IMR-90 (cell line): ENCODE results near the gene HCN4. TPM values are rescaled to one million over a fixed set of nuclear protein-coding genes. Genes with fewer than 3 reads are reported as not detected.

Experiments used
- ATAC-seq: fragments of 200-7000 bp; cut with Tn5 transposase; 2 replicates; pipeline ENCODE4 v1.9.1; 2020; ENCODE audit warnings: low read depth, mild to moderate bottlenecking, moderate library complexity
- BruUV-seq: library from RNA; stranded (reverse); fragments of 400-500 nt; replicated peaks from 2 replicates; lab custom pipeline; 2021; lab: Mats Ljungman, UMichigan
- CTCF ChIA-PET: fragments of 300-600 bp; formaldehyde crosslinking; extraction: SDS; loops from one replicate; lab custom pipeline; 2021; ENCODE audit warnings: antibody characterized with exemption; lab: Yijun Ruan, JAX
- POLR2A ChIA-PET: fragments of 300-600 bp; sonication (Branson Sonifier 250); formaldehyde crosslinking; loops from one replicate; lab custom pipeline; 2022; ENCODE audit warnings: antibody characterized with exemption; ENCODE audit not compliant: unreplicated experiment; lab: Charles Lee
- DNase-seq: peaks from one replicate; pipeline ENCODE4 v3.0.0; 2013
- H2AFZ ChIP-seq: replicated peaks from 2 replicates; pipeline ENCODE3; 2013; ENCODE audit warnings: low read length, mild to moderate bottlenecking; ENCODE audit not compliant: poor library complexity
- H2AK5ac ChIP-seq: 2 replicates; pipeline ENCODE4 v1.6.1; 2013; ENCODE audit warnings: low read depth, low read length, inconsistent platforms
- H2AK9ac ChIP-seq: replicated peaks from 2 replicates; pipeline ENCODE3; 2013; ENCODE audit warnings: mild to moderate bottlenecking, low read depth, low read length, moderate library complexity; ENCODE audit not compliant: poor library complexity
- H2BK120ac ChIP-seq: 2 replicates; pipeline ENCODE4 v1.6.1; 2013; ENCODE audit warnings: low read depth, low read length, inconsistent platforms
- H2BK15ac ChIP-seq: 3 replicates; pipeline ENCODE4 v1.6.1; 2013; ENCODE audit warnings: low read depth, low read length, inconsistent platforms
- H2BK20ac ChIP-seq: 2 replicates; pipeline ENCODE4 v1.6.1; 2013; ENCODE audit warnings: low read depth, mild to moderate bottlenecking, inconsistent platforms, low read length, moderate library complexity
- H2BK5ac ChIP-seq: 2 replicates; pipeline ENCODE4 v1.6.1; 2013; ENCODE audit warnings: mild to moderate bottlenecking, low read depth, low read length, inconsistent platforms; ENCODE audit not compliant: poor library complexity, severe bottlenecking
- H3K14ac ChIP-seq: replicated peaks from 2 replicates; pipeline ENCODE4 v1.6.1; 2013; ENCODE audit warnings: low read depth, low read length, inconsistent platforms
- H3K18ac ChIP-seq: 2 replicates; pipeline ENCODE4 v1.6.1; 2013; ENCODE audit warnings: low read depth, low read length, control low read depth
- H3K23ac ChIP-seq: 2 replicates; pipeline ENCODE4 v1.6.1; 2013; ENCODE audit warnings: low read depth, low read length, inconsistent platforms
- H3K27ac ChIP-seq: 2 replicates; pipeline ENCODE4 v1.5.1; 2013; ENCODE audit warnings: mild to moderate bottlenecking, control low read depth, low read length; ENCODE audit not compliant: insufficient read depth
- H3K27me3 ChIP-seq: 2 replicates; pipeline ENCODE4 v1.6.1; 2013; ENCODE audit warnings: low read length; ENCODE audit not compliant: control insufficient read depth, insufficient read depth
- H3K36me3 ChIP-seq: 2 replicates; pipeline ENCODE4 v1.6.1; 2013; ENCODE audit warnings: low read length, mixed read lengths; ENCODE audit not compliant: control insufficient read depth, insufficient read depth
- H3K4ac ChIP-seq: 2 replicates; pipeline ENCODE4 v1.6.1; 2013; ENCODE audit warnings: low read depth, low read length, inconsistent platforms
- H3K4me1 ChIP-seq: 2 replicates; pipeline ENCODE4 v1.6.1; 2013; ENCODE audit warnings: low read length, mixed read lengths; ENCODE audit not compliant: control insufficient read depth, insufficient read depth
- H3K4me2 ChIP-seq: 2 replicates; pipeline ENCODE4 v1.6.1; 2013; ENCODE audit warnings: low read depth, mild to moderate bottlenecking, control low read depth, low read length, moderate library complexity
- H3K4me3 ChIP-seq: 2 replicates; pipeline ENCODE4 v1.5.1; 2013; ENCODE audit warnings: low read depth, mild to moderate bottlenecking, control low read depth, low read length, moderate library complexity; ENCODE audit not compliant: insufficient read depth
- H3K56ac ChIP-seq: 2 replicates; pipeline ENCODE4 v1.6.1; 2013; ENCODE audit warnings: low read length, inconsistent platforms; ENCODE audit not compliant: insufficient read depth; ENCODE audit errors: extremely low read depth
- H3K79me1 ChIP-seq, 2 experiments: 2 replicates each; pipeline ENCODE4 v1.6.1; 2013; ENCODE audit warnings: low read length in 2 of 2, inconsistent platforms in 1 of 2, low read depth in 1 of 2
- H3K9ac ChIP-seq: 2 replicates; pipeline ENCODE4 v1.6.1; 2013; ENCODE audit warnings: low read depth, low read length, control low read depth
- H3K9me1 ChIP-seq: 2 replicates; pipeline ENCODE4 v1.6.1; 2013; ENCODE audit warnings: low read length, inconsistent platforms; ENCODE audit not compliant: insufficient read depth
- H3K9me3 ChIP-seq: 2 replicates; pipeline ENCODE4 v1.6.1; 2013; ENCODE audit warnings: low read length; ENCODE audit not compliant: control insufficient read depth, insufficient read depth
- H4K20me1 ChIP-seq: 2 replicates; pipeline ENCODE4 v1.6.1; 2013; ENCODE audit warnings: low read length, inconsistent platforms; ENCODE audit not compliant: insufficient read depth
- H4K5ac ChIP-seq: 2 replicates; pipeline ENCODE4 v1.6.1; 2013; ENCODE audit warnings: mild to moderate bottlenecking, low read depth, low read length, control low read depth
- H4K8ac ChIP-seq, 2 experiments: 2 replicates each; pipeline ENCODE4 v1.6.1; 2013; ENCODE audit warnings: low read depth in 2 of 2, low read length in 2 of 2, control low read depth in 1 of 2, inconsistent platforms in 1 of 2
- H4K91ac ChIP-seq: 2 replicates; pipeline ENCODE4 v1.6.1; 2013; ENCODE audit warnings: low read depth, low read length, inconsistent platforms; ENCODE audit not compliant: insufficient read depth
- MAZ ChIP-seq: IDR thresholded peaks from 2 replicates; pipeline ENCODE4 v1.6.1; 2012; ENCODE audit warnings: low read depth, mild to moderate bottlenecking, low read length, improper control_type of control experiment, moderate library complexity, borderline replicate concordance
- MXI1 ChIP-seq: IDR thresholded peaks from 2 replicates; pipeline ENCODE4 v1.6.1; 2012; ENCODE audit warnings: low read depth, mild to moderate bottlenecking, low read length, moderate library complexity, borderline replicate concordance
- RFX5 ChIP-seq: IDR thresholded peaks from 2 replicates; pipeline ENCODE4 v1.8.0; 2012; ENCODE audit warnings: low read depth, mild to moderate bottlenecking, low read length, moderate library complexity
- WGBS, 2 experiments: methylation state at CpG; one replicate each; pipeline versions ENCODE4 v1.1.5 to v1.1.7; 2013; ENCODE audit warnings: missing lambda C conversion rate in 2 of 2; ENCODE audit not compliant: insufficient read length in 1 of 2; ENCODE audit errors: extremely low coverage in 2 of 2; 5-methylcytosine and 5-hydroxymethylcytosine counted together
- dilution Hi-C: fragments of 300-500 bp; cut with HindIII; formaldehyde crosslinking; loops from one replicate; pipeline ENCODE4 v1.14.3; 2018; ENCODE audit warnings: low sequenced_read_pairs; ENCODE audit not compliant: unreplicated experiment
- in situ Hi-C: fragments of 300-500 bp; cut with MboI; formaldehyde crosslinking; loops from 3 replicates; pipeline ENCODE4 v1.14.3; 2019; ENCODE audit warnings: low sequenced_read_pairs, inconsistent platforms, mixed read lengths
- intact Hi-C: fragments of 100-400 bp; cut with micrococcal nuclease; formaldehyde crosslinking; loops from 2 replicates; pipeline ENCODE4 v1.10.0; 2022
- polyA plus RNA-seq, 3 experiments: library from polyadenylated mRNA; depleted of rRNA; stranded (reverse); fragments of >200 nt; gene quantifications; 2 replicates each; pipeline ENCODE4 v1.2.3, GENCODE V29; 2012; ENCODE audit warnings: low replicate concordance in 1 of 3
- total RNA-seq: library from RNA; depleted of rRNA; stranded (reverse); fragments of >200 nt; gene quantifications from 2 replicates; pipeline ENCODE4 v1.2.3, GENCODE V29; 2012
- TF ChIP-seq, protein P1 (sequence below): fragments of 150-350 bp; IDR thresholded peaks from 2 replicates; pipeline ENCODE4 v1.6.1; 2017; ENCODE audit warnings: mild to moderate bottlenecking, antibody characterized with exemption, low read length, low read depth
- TF ChIP-seq, protein P2 (sequence below): conservative IDR thresholded peaks from 2 replicates; pipeline ENCODE4 v1.5.1; 2012; ENCODE audit warnings: mild to moderate bottlenecking, low read depth, low read length, improper control_type of control experiment

The HCN4 gene
- total and polyA plus RNA-seq, 2 of the 4 experiments (the other 2 are of a cell fraction): not detected

DNA sequence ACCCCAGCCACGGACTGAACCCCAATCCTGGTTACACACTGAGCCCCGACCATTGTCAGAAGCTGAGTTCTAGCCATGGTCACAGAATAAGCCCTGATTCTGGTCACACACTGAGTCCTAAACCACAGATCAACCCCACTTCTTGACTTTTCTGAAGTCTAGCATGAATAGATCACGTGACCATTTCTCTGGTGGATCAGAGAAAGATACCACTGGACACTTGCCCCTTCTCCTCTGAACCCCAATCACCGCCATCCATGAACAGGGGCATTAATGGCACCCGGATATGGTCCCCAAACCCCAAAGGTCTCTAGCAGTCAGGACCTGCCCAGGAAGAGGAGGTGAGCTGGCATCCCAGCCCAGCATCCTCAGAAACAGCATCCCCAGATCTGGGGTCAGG, 9.1 kb downstream of the HCN4 start:
- Histone ChIP-seq H3K14ac (no peak overlapping the region), H3K4me3 (no peak overlapping the region), H4K91ac (no peak overlapping the region), H2BK120ac (no peak overlapping the region), H2BK20ac (no peak overlapping the region), H3K23ac (no peak overlapping the region), H2AFZ (no peak overlapping the region), H4K20me1 (no peaks in the 10 kb centered on the region), H3K27me3 (peaks cover 86% of the 10 kb centered on the region), H2AK9ac (no peak overlapping the region), H3K18ac (no peak overlapping the region), H2BK5ac (no peak overlapping the region), H4K5ac (no peak overlapping the region), H3K9ac (no peak overlapping the region), H3K9me3 (no peaks in the 10 kb centered on the region; the same call in 1 of the 2 replicates), H3K9me1 (no peaks in the 10 kb centered on the region), H3K4me2 (no peak overlapping the region), H3K4ac (no peak overlapping the region), H4K8ac (no peak overlapping the region), H3K36me3 (no peaks in the 10 kb centered on the region), H3K27ac (no peak overlapping the region), H3K79me1 (no peaks in the 10 kb centered on the region), H3K4me1 (no peaks in the 10 kb centered on the region), H2AK5ac (no peak overlapping the region), H3K56ac (no peak overlapping the region), H2BK15ac (no peak overlapping the region)
- TF ChIP-seq, protein P1, sequence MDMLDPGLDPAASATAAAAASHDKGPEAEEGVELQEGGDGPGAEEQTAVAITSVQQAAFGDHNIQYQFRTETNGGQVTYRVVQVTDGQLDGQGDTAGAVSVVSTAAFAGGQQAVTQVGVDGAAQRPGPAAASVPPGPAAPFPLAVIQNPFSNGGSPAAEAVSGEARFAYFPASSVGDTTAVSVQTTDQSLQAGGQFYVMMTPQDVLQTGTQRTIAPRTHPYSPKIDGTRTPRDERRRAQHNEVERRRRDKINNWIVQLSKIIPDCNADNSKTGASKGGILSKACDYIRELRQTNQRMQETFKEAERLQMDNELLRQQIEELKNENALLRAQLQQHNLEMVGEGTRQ: peak; percentile 22; the same call in 1 of the 2 replicates
- TF ChIP-seq MAZ (no peak), RFX5 (no peak), MXI1 (no peak)
- TF ChIP-seq, protein P2, sequence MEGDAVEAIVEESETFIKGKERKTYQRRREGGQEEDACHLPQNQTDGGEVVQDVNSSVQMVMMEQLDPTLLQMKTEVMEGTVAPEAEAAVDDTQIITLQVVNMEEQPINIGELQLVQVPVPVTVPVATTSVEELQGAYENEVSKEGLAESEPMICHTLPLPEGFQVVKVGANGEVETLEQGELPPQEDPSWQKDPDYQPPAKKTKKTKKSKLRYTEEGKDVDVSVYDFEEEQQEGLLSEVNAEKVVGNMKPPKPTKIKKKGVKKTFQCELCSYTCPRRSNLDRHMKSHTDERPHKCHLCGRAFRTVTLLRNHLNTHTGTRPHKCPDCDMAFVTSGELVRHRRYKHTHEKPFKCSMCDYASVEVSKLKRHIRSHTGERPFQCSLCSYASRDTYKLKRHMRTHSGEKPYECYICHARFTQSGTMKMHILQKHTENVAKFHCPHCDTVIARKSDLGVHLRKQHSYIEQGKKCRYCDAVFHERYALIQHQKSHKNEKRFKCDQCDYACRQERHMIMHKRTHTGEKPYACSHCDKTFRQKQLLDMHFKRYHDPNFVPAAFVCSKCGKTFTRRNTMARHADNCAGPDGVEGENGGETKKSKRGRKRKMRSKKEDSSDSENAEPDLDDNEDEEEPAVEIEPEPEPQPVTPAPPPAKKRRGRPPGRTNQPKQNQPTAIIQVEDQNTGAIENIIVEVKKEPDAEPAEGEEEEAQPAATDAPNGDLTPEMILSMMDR: no peak
- intact Hi-C loops: no loop called here
- no TSS peak for BruUV-seq
- ATAC-seq (no peak), DNase-seq (no peak)
- no CpG with 5 or more reads among the region's 5 CpGs for WGBS, 2 experiments
- POLR2A ChIA-PET: no interaction called here
- in situ Hi-C loops: no loop called here
- dilution Hi-C loops: no loop called here
- CTCF ChIA-PET: no interaction called here
